ENCODE measurements around the gene NT5C2. TPM values are rescaled to one million over a fixed set of nuclear protein-coding genes. Genes with fewer than 3 reads are reported as not detected.

NT5C2 gene
- total and polyA plus RNA-seq, 8 donors = 19.4 to 45.0 (median 26.4) TPM

- intact Hi-C loops (cut with DNase I) = loop anchor here in 1 of 3 donors (10.0 kb wide), 1 partner anchor 148 kb away; no protein-coding TSS in a partner anchor
- 74 to 84% methylated on average over 7 of the region's 7 CpGs for WGBS, 2 donors
- DNase-seq (no peak), FAIRE-seq (no peak), ATAC-seq (no peak)
- TF ChIP-seq, protein P1, sequence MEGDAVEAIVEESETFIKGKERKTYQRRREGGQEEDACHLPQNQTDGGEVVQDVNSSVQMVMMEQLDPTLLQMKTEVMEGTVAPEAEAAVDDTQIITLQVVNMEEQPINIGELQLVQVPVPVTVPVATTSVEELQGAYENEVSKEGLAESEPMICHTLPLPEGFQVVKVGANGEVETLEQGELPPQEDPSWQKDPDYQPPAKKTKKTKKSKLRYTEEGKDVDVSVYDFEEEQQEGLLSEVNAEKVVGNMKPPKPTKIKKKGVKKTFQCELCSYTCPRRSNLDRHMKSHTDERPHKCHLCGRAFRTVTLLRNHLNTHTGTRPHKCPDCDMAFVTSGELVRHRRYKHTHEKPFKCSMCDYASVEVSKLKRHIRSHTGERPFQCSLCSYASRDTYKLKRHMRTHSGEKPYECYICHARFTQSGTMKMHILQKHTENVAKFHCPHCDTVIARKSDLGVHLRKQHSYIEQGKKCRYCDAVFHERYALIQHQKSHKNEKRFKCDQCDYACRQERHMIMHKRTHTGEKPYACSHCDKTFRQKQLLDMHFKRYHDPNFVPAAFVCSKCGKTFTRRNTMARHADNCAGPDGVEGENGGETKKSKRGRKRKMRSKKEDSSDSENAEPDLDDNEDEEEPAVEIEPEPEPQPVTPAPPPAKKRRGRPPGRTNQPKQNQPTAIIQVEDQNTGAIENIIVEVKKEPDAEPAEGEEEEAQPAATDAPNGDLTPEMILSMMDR (IDR thresholded peaks at IDR 0.05) = no peak
- Histone ChIP-seq H3K27me3 (no peaks in the 10 kb centered on the region), H3K36me3 (no peaks in the 10 kb centered on the region), H3K4me1 (peaks cover 0 to 5% (median 0%) of the 10 kb centered on the region in 3 donors), H3K4me3 (no peak overlapping the region), H3K27ac (no peak overlapping the region), H3K9me3 (no peaks in the 10 kb centered on the region)
Observed at GRCh38 chr10:103232772-103233488, 39.9 kb upstream of the NT5C2 start.

GRCh38 chr10:103232131-103232673 is 39.1 kb upstream of the NT5C2 start:
- H3K27me3 ChIP-seq = no peaks in the 10 kb centered on the region
- H3K4me1 ChIP-seq = peaks cover 0 to 5% (median 0%) of the 10 kb centered on the region in 3 donors
- peak overlapping the region in 1 of 4 donors; percentile 33 for H3K27ac ChIP-seq
- H3K4me3 ChIP-seq = no peak overlapping the region
- no peak for FAIRE-seq
- 68 to 76% methylated on average over 3 of the region's 3 CpGs for WGBS, 2 donors
- H3K9me3 ChIP-seq = no peaks in the 10 kb centered on the region
- no peaks in the 10 kb centered on the region for H3K36me3 ChIP-seq
- TF ChIP-seq, protein P1 (IDR thresholded peaks at IDR 0.05) = no peak
- DNase-seq = no peak
- no peak for ATAC-seq
- intact Hi-C loops (cut with DNase I) = loop anchor here in 1 of 3 donors (10.0 kb wide), 1 partner anchor 147 kb away; no protein-coding TSS in a partner anchor

GRCh38 chr10:103231047-103231551 is 38.0 kb upstream of the NT5C2 start:
- peak overlapping the region; percentile 55 to 71 (median 62) for H3K27ac ChIP-seq
- WGBS, 2 donors = 34 to 44% methylated on average over 4 of the region's 4 CpGs
- peak in 2 of 6 donors; percentile 20 to 28 for DNase-seq

GRCh38 chr10:103227416-103227815 is 34.3 kb upstream of the NT5C2 start:
- H3K4me3 ChIP-seq = no peak overlapping the region
- ATAC-seq = no peak

More at GRCh38 chr10:103231047-103231551, 38.0 kb upstream of the NT5C2 start:
- ATAC-seq (peak; percentile 58 to 91 (median 74)), FAIRE-seq (no peak)
- Histone ChIP-seq H3K9me3 (no peaks in the 10 kb centered on the region), H3K36me3 (no peaks in the 10 kb centered on the region), H3K27me3 (no peaks in the 10 kb centered on the region), H3K4me3 (no peak overlapping the region), H3K4me1 (peaks cover 0 to 5% (median 0%) of the 10 kb centered on the region in 3 donors)
- TF ChIP-seq, protein P1 (IDR thresholded peaks at IDR 0.05) = no peak
- intact Hi-C loops (cut with DNase I) = loop anchor here in 1 of 3 donors (10.0 kb wide), 1 partner anchor 146 kb away; no protein-coding TSS in a partner anchor

More at GRCh38 chr10:103227416-103227815, 34.3 kb upstream of the NT5C2 start:
- H3K27me3 ChIP-seq = no peaks in the 10 kb centered on the region
- WGBS, 2 donors = 92% methylated on average over 1 of the region's 1 CpG
- FAIRE-seq = no peak
- TF ChIP-seq, protein P1 (IDR thresholded peaks at IDR 0.05) = no peak
- no peaks in the 10 kb centered on the region for H3K9me3 ChIP-seq
- intact Hi-C loops (cut with DNase I) = no loop called here
- DNase-seq = no peak
- H3K4me1 ChIP-seq = peaks cover 0 to 5% (median 0%) of the 10 kb centered on the region in 3 donors
- H3K27ac ChIP-seq = no peak overlapping the region
- H3K36me3 ChIP-seq = no peaks in the 10 kb centered on the region

All from pancreas (tissue), 10 donors.